GM19238 (cell line): Measurements from ENCODE around the gene ZNF385D.
"Not testable (repeated sequence)": the region's sequence is repeated elsewhere in the genome, so short reads cannot be mapped to it uniquely, and the experiment has no call there.

Experiments
- DNase-seq: peaks from one replicate; pipeline ENCODE4 v3.0.0; 2011; ENCODE audit warnings: low spot score; ENCODE audit not compliant: insufficient read length

The ZNF385D gene

GRCh38 chr3:21390136-21390535 lies 360.9 kb downstream of the ZNF385D start:
- DNase-seq, result no peak

- DNase-seq, result not testable (repeated sequence)
Observed at GRCh38 chr3:21387142-21387826, 363.7 kb downstream of the ZNF385D start.

GRCh38 chr3:21378036-21378435 lies 373.0 kb downstream of the ZNF385D start:
- not testable (repeated sequence) for DNase-seq

- no peak for DNase-seq
Observed at GRCh38 chr3:21377071-21377769, 373.8 kb downstream of the ZNF385D start.

GRCh38 chr3:21372316-21372715 lies 378.7 kb downstream of the ZNF385D start:
- DNase-seq, result no peak
